Fibroblast of skin of scalp (primary cell): ENCODE measurements around the gene CCDC61. TPM values are rescaled to one million over a fixed set of nuclear protein-coding genes. Genes with fewer than 3 reads are reported as not detected.

Experiments used
- DNase-seq: peaks from one replicate; pipeline ENCODE4 v3.0.0-alpha.2; 2013
- polyA plus RNA-seq, 2 experiments: library from polyadenylated mRNA; unstranded; fragments of 120-200 nt; gene quantifications; one replicate each; pipeline ENCODE4 v1.2.1, GENCODE V29; 2013; ENCODE audit not compliant: insufficient read length in 2 of 2

CCDC61 gene
- 10.4 TPM for polyA plus RNA-seq (2013, experiment 1 of 2; ENCODE audit: insufficient read length)
- polyA plus RNA-seq (2013, experiment 2 of 2; ENCODE audit: insufficient read length), result 8.3 TPM

GRCh38 chr19:45994998-45995714 lies at the start of gene CCDC61:
TSS of gene CCDC61 (plus strand) at chr19:45995467. CDS start at chr19:46003019, 7,552 bp downstream.
- DNase-seq, result peak; percentile 100

GRCh38 chr19:45947926-45948325 lies 47.3 kb upstream of the CCDC61 start:
- DNase-seq, result no peak

- no peak for DNase-seq
Measured at GRCh38 chr19:45952341-45952685, 43.0 kb upstream of the CCDC61 start.

- DNase-seq, result peak; percentile 61
Measured at GRCh38 chr19:45952686-45953505, 42.4 kb upstream of the CCDC61 start.

- DNase-seq, result no peak
Measured at GRCh38 chr19:45953676-45954075, 41.6 kb upstream of the CCDC61 start.

GRCh38 chr19:45954156-45954555 lies 41.1 kb upstream of the CCDC61 start:
- DNase-seq, result no peak

GRCh38 chr19:45955905-45956608 lies 39.2 kb upstream of the CCDC61 start:
- no peak for DNase-seq

GRCh38 chr19:45958320-45958719 lies 36.9 kb upstream of the CCDC61 start:
- no peak for DNase-seq

GRCh38 chr19:45958769-45959516 lies 36.3 kb upstream of the CCDC61 start:
- DNase-seq, result peak; percentile 21

- no peak for DNase-seq
Measured at GRCh38 chr19:45959517-45960025, 35.7 kb upstream of the CCDC61 start.

- no peak for DNase-seq
Measured at GRCh38 chr19:45960595-45961235, 34.6 kb upstream of the CCDC61 start.

GRCh38 chr19:45962021-45962420 lies 33.2 kb upstream of the CCDC61 start:
- DNase-seq, result no peak

GRCh38 chr19:45967246-45967645 lies 28.0 kb upstream of the CCDC61 start:
- no peak for DNase-seq

GRCh38 chr19:45968626-45969025 lies 26.6 kb upstream of the CCDC61 start:
- DNase-seq, result no peak

GRCh38 chr19:45969676-45970075 lies 25.6 kb upstream of the CCDC61 start:
- DNase-seq, result no peak

GRCh38 chr19:45971260-45971902 lies 23.9 kb upstream of the CCDC61 start:
- DNase-seq, result no peak

GRCh38 chr19:45972081-45972946 lies 23.0 kb upstream of the CCDC61 start:
- no peak for DNase-seq

- no peak for DNase-seq
Measured at GRCh38 chr19:45972947-45973540, 22.2 kb upstream of the CCDC61 start.

GRCh38 chr19:45973553-45974338 lies 21.5 kb upstream of the CCDC61 start, which contains the start of gene NOVA2:
TSS of gene NOVA2 (minus strand) at chr19:45973865. CDS start at chr19:45973351, 514 bp downstream.
- peak; percentile 64 for DNase-seq
